ENCODE results near the gene PIGK.

DNA sequence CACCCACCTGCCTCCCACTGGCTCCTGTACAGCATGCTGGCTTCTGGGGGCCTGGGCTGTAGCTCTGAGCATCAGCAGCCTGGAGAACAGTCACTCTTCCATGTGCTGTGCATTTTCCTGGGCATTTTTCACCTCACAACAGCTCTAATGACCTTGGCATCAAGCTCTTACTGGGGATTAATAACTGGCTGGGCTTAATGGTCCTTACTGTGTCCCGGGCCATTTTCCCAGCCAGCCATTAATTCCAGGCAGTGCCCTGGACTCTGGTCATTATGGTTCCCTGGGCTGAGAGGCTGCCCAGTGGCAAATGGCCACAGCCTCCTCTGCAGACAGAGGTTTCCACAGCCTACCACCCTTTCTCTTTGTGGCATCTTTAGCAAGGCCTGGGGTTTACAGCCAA is 180.1 kb downstream of the PIGK start:
- TF ChIP-seq, protein P1, sequence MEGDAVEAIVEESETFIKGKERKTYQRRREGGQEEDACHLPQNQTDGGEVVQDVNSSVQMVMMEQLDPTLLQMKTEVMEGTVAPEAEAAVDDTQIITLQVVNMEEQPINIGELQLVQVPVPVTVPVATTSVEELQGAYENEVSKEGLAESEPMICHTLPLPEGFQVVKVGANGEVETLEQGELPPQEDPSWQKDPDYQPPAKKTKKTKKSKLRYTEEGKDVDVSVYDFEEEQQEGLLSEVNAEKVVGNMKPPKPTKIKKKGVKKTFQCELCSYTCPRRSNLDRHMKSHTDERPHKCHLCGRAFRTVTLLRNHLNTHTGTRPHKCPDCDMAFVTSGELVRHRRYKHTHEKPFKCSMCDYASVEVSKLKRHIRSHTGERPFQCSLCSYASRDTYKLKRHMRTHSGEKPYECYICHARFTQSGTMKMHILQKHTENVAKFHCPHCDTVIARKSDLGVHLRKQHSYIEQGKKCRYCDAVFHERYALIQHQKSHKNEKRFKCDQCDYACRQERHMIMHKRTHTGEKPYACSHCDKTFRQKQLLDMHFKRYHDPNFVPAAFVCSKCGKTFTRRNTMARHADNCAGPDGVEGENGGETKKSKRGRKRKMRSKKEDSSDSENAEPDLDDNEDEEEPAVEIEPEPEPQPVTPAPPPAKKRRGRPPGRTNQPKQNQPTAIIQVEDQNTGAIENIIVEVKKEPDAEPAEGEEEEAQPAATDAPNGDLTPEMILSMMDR (IDR thresholded peaks at IDR 0.05) = no peak
- no peak for TF ChIP-seq POLR2A (IDR thresholded peaks at IDR 0.05)
